NCI-H128 (cell line): ENCODE data around the gene KDSR.

Experiments
- DNase-seq: peaks from one replicate; lab custom pipeline; 2025; ENCODE audit not compliant: unreplicated experiment; lab: John Stamatoyannopoulos, UW

KDSR gene

DNA sequence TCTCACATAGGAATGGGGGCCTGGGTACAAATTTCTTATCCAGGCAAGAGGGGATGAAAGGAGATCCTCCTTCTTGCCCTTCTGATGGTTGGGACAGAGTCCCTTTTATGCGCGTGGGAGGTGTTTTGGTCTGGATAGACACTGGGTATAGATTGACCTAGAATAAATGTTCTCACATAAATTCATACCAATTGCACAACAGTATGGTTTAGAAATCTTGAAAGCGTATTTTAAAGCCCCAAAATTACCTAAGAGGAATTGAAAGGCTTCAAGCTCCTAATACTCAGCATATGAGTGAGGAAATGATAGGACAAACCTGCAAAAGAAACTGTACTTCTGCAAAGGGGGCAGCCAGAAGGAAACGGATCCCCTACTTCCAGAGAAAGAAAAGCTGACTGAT lies 44.8 kb downstream of the KDSR start:
- no peak for DNase-seq

- no peak for DNase-seq
These were observed 45.7 kb downstream of the KDSR start for GRCh38 chr18:63321291-63321690.

GRCh38 chr18:63320975-63321265 lies 46.1 kb downstream of the KDSR start:
- DNase-seq: no peak

DNA sequence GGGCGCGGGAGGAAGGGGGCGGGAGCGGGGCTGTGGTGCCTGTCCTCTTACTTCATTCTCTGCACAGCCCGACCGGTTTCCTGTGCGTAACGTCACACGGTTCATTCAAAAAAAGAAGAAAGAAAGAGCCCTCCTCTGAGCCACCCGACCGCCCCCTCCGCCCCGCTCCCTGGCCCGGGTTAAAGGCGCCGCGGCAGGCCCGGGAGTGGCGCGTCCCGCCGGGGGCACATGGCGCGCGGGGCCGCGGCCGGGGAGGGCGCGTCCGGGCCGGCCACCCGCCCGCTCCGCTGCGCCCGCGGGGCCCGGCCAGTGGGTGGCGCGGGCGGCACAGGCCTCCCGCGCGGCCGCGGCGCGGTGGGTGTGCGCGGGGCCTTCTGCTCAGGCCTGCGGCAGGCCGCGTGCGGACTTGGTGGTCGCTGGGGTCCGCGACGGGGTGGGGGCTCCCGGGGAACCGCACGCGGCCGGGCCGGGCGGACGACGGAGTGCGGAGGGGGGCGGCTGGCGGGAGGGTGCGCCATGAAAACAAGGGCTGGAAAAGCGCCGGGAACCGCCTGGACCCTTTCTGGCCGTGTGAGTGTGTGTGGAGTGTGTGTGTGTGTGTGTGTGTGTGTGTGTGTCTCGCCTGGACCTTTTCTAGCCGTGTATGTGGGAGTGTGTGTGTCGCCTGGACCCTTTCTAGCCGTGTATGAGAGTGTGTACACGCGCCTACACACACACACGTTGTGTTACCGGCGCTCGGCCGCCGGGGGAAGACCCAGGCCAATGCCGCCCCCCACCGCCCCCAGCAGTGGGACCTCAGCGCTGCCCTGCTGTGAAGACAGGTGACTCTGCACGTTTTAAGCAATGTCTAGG lies 46.7 kb downstream of the KDSR start:
- DNase-seq: peak; percentile 34

GRCh38 chr18:63319383-63320122 lies 47.5 kb downstream of the KDSR start, which contains the start of gene BCL2:
TSS of gene BCL2 (minus strand) at chr18:63319769.
- DNase-seq: no peak

- no peak for DNase-seq
These were observed 48.1 kb downstream of the KDSR start for GRCh38 chr18:63318889-63319382.

DNA sequence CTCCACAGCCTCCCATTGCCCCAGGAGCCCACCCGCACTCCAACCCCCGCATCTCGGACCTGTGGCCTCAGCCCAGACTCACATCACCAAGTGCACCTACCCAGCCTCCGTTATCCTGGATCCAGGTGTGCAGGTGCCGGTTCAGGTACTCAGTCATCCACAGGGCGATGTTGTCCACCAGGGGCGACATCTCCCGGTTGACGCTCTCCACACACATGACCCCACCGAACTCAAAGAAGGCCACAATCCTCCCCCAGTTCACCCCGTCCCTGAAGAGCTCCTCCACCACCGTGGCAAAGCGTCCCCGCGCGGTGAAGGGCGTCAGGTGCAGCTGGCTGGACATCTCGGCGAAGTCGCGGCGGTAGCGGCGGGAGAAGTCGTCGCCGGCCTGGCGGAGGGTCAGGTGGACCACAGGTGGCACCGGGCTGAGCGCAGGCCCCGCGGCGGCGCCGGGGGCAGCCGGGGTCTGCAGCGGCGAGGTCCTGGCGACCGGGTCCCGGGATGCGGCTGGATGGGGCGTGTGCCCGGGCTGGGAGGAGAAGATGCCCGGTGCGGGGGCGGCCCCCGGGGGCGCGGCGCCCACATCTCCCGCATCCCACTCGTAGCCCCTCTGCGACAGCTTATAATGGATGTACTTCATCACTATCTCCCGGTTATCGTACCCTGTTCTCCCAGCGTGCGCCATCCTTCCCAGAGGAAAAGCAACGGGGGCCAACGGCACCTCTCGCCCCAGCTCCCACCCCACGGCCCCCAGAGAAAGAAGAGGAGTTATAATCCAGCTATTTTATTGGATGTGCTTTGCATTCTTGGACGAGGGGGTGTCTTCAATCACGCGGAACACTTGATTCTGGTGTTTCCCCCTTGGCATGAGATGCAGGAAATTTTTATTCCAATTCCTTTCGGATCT lies 48.8 kb downstream of the KDSR start:
- DNase-seq: peak; percentile 79

DNA sequence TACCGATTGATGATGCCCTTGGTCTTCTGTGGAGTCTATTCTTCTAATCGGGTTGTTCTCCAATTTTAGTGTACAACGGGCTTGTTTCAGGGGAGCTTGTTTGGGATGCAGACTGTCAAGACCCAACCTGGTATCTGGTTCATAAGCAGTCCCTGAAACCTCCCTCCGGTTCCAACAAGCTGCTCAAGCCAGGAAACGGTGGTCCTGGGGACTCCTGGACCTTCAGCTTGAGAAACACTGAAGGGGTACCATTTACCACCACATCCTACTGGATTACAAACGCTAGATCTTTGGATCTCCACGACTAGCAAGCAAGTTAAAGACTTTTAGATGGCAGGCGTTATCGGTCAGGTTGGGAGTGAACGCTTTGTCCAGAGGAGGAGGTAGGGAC lies 49.5 kb downstream of the KDSR start:
- no peak for DNase-seq

GRCh38 chr18:63316612-63317555 lies 50.1 kb downstream of the KDSR start:
- no peak for DNase-seq

DNA sequence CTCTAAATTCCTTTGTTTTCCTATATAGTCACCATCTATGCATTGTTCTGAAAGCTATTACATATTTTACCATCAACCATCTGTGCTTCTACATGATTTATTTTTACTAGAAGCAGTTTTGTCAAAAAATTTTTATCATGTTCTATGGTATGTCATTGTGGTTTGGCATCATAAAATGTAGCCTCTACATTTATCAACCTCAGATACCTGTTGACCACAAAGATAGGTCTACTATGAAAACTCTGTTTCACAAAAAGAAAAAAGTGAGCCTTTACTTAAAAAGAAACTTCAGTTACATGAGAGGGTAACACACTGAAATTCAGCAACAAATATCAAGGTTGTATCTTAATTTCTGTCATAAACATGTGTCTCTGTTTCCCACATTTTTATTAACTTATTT lies 51.1 kb downstream of the KDSR start:
- no peak for DNase-seq

- no peak for DNase-seq
These were observed 51.8 kb downstream of the KDSR start for GRCh38 chr18:63315131-63315662.

GRCh38 chr18:63314062-63314790 lies 52.8 kb downstream of the KDSR start:
- no peak for DNase-seq

DNA sequence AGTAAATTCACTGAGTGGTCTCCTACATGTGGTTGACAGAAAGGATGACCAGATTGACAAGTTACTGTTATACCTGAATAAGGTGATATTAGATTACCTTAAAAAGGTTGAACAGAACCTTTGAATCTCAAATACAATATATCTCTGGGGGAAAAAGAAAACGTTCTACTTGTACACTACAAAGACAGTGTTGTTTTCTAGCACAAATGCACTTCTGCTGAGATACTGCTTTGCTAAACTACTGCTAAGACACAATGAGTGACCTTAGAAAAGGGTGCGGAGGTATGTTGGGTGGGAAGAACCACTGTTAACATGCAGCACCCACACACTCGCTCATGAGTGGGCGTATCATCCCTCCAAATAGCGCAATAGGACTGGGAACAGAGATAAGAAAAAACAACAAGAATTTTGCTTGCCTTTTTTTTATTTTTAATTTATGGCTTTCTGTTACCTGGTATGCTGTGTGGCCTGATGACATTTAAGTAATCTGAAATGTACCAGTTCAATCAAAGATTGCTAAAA lies 53.5 kb downstream of the KDSR start:
- DNase-seq: no peak

DNA sequence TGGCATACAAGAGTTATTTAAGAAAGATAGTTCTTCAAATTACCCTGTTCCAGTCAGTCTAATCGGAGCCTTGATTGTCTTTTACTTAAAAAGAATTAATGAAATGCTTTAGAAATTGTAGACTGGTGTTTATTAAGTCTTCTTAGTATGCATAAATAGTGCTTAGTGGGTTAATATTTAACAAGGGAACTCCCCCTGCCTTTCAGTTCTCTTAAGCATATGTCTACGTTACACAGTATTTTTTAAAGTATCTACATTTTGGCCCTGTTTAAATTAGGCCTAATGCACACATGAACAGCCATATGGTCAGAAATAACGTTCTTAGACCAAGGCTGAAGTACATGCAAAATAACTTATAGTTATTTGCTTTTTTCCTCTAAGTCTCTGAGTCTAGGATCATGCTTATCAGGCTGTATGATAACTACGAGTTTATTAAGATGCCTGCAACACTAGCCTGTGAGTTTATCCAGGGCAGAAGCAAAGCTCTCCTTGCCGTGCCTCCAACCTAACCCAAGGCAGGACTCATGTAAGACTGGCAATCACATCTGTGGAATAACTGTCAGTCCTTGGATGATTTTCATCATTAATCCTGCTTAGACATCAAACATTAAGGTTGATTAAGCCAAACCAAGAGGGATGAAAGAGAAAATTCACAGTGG lies 54.1 kb downstream of the KDSR start:
- DNase-seq: no peak

- no peak for DNase-seq
These were observed 55.0 kb downstream of the KDSR start for GRCh38 chr18:63312019-63312409.

- DNase-seq: no peak
These were observed 55.6 kb downstream of the KDSR start for GRCh38 chr18:63311118-63312018.

DNA sequence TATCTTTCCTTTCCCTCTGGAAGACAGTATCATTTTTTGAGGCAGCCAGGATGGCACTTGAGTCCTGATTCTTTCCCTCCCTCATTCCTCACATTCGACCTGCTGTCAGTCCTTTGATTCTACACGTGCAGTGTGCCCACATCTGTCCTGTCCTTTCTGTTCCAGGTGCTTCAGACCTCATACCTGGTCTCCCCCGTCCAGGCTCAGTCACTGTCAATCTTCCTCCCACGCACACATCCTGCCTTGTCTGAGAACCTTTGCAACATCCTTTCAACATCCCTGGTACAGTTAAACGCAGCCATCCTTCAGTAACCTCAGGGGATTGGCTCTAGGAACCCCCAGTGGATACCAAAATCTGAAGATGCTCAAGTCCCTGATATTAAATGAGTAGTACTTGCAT lies 57.6 kb downstream of the KDSR start:
- DNase-seq: no peak
